Measurements from ENCODE around the gene CNTNAP3.
"Not testable (repeated sequence)": the region's sequence is repeated elsewhere in the genome, so short reads cannot be mapped to it uniquely, and the experiment has no call there.

- not testable (repeated sequence) for TF ChIP-seq CTCF (IDR thresholded peaks at IDR 0.05); POLR2A (IDR thresholded peaks at IDR 0.05; ENCODE audit: low read length); USF2 (IDR thresholded peaks at IDR 0.05); REST (IDR thresholded peaks at IDR 0.05); EHMT2 (IDR thresholded peaks at IDR 0.05; ENCODE audit: low read depth); ZNF302 (CRISPR knock-in tag; IDR thresholded peaks at IDR 0.05); TFCP2L1 (CRISPR knock-in tag; IDR thresholded peaks at IDR 0.05)
These were observed 205.4 kb downstream of the CNTNAP3 start for GRCh38 chr9:39082574-39082973.

Measured in A549 (cell line).